CD4-positive, alpha-beta T cell (primary cell): ENCODE results near the gene INPP5D. TPM values are rescaled to one million over a fixed set of nuclear protein-coding genes. Genes with fewer than 3 reads are reported as not detected.
"Not testable (repeated sequence)": the region's sequence is repeated elsewhere in the genome, so short reads cannot be mapped to it uniquely, and the experiment has no call there.

Source experiments
- ATAC-seq: fragments of 200-7000 bp; cut with Tn5 transposase; one replicate; pipeline ENCODE4 v1.10.0; 2022; ENCODE audit warnings: mild to moderate bottlenecking; ENCODE audit not compliant: poor library complexity
- CTCF ChIA-PET: fragments of 350-600 bp; sonication (Branson Sonifier 250); formaldehyde crosslinking; loops from one replicate; lab custom pipeline; 2021; ENCODE audit warnings: antibody characterized with exemption, inconsistent platforms; lab: Charles Lee
- POLR2A ChIA-PET: fragments of 350-600 bp; sonication (Branson Sonifier 250); formaldehyde crosslinking; loops from one replicate; lab custom pipeline; 2021; ENCODE audit warnings: antibody characterized with exemption, inconsistent platforms; lab: Charles Lee
- DNase-seq, 14 experiments: peaks; one replicate each; pipeline ENCODE4 v3.0.0-alpha.2; 2013 to 2020; ENCODE audit warnings: mixed read lengths in 2 of 14
- H3K27ac ChIP-seq, 2 donors: one replicate each; pipeline versions ENCODE4 v1.5.1 to v1.7.0; 2013; ENCODE audit warnings: low read length in 2 of 2, low read depth in 1 of 2, mild to moderate bottlenecking in 1 of 2
- H3K27me3 ChIP-seq, 2 experiments: 1 replicate in 1 of 2; 2 replicates in 1 of 2; pipeline versions ENCODE4 v1.6.1 to v1.7.0; 2013; ENCODE audit warnings: low read length in 2 of 2, control low read depth in 1 of 2, mild to moderate bottlenecking in 1 of 2, moderate library complexity in 1 of 2; ENCODE audit not compliant: insufficient read depth in 2 of 2, control insufficient read depth in 1 of 2
- H3K36me3 ChIP-seq: one replicate; pipeline ENCODE4 v1.6.1; 2013; ENCODE audit warnings: low read length, control low read depth; ENCODE audit not compliant: insufficient read depth
- H3K4me1 ChIP-seq: one replicate; pipeline ENCODE4 v1.6.1; 2013; ENCODE audit warnings: low read length, control low read depth; ENCODE audit not compliant: insufficient read depth
- H3K4me3 ChIP-seq: one replicate; pipeline ENCODE4 v1.5.1; 2013; ENCODE audit warnings: mild to moderate bottlenecking, low read length, moderate library complexity
- H3K9me3 ChIP-seq, 2 experiments: 1 replicate in 1 of 2; 2 replicates in 1 of 2; pipeline versions ENCODE4 v1.6.1 to v1.7.0; 2013; ENCODE audit warnings: low read length in 2 of 2, mild to moderate bottlenecking in 2 of 2, control low read depth in 1 of 2, moderate library complexity in 1 of 2; ENCODE audit not compliant: control insufficient read depth in 1 of 2, insufficient read depth in 1 of 2
- H3K27ac Mint-ChIP-seq: one replicate; pipeline ENCODE4 v1.8.0; 2020; ENCODE audit warnings: mixed read lengths
- H3K27me3 Mint-ChIP-seq: one replicate; pipeline ENCODE4 v1.8.0; 2021; ENCODE audit warnings: mixed read lengths
- H3K36me3 Mint-ChIP-seq: one replicate; pipeline ENCODE4 v1.8.0; 2021; ENCODE audit warnings: low read depth, mixed read lengths
- H3K4me1 Mint-ChIP-seq: one replicate; pipeline ENCODE4 v1.8.0; 2021; ENCODE audit warnings: low read depth, mixed read lengths
- H3K4me3 Mint-ChIP-seq: one replicate; pipeline ENCODE4 v1.8.0; 2020; ENCODE audit warnings: mild to moderate bottlenecking, mixed read lengths
- H3K9me3 Mint-ChIP-seq: one replicate; pipeline ENCODE4 v1.8.0; 2020; ENCODE audit warnings: mixed read lengths
- intact Hi-C, 2 experiments: fragments of 100-400 bp; cut with DNase I in 1 of 2; cut with micrococcal nuclease in 1 of 2; formaldehyde crosslinking; loops; one replicate each; pipeline versions ENCODE4 v1.15.1 to v1.9.0; 2023 to 2025; cut with DNase I, micrococcal nuclease
- total RNA-seq, 174 experiments: library from RNA in 2 of 174; stranded (reverse) in 2 of 174; gene quantifications; one replicate each; pipeline ENCODE4 v1.2.3 and lab custom pipeline; 2021 to 2026
- TF ChIP-seq, protein P1 (sequence below): fragments of 200-600 bp; IDR thresholded peaks from one replicate; pipeline ENCODE4 v1.8.0; 2022; ENCODE audit warnings: antibody characterized with exemption, mild to moderate bottlenecking

Gene INPP5D
- total RNA-seq, 2 experiments from 2014 or later = 141 to 154 TPM

- Mint-ChIP-seq H3K36me3 (no peaks in the 10 kb centered on the region), H3K27ac (no peak overlapping the region), H3K4me1 (peaks cover 7% of the 10 kb centered on the region), H3K9me3 (no peaks in the 10 kb centered on the region), H3K4me3 (no peak overlapping the region), H3K27me3 (no peaks in the 10 kb centered on the region)
- Histone ChIP-seq H3K4me1 (peaks cover 7% of the 10 kb centered on the region), H3K27me3 (no peaks in the 10 kb centered on the region), H3K27ac (no peak overlapping the region), H3K36me3 (no peaks in the 10 kb centered on the region), H3K4me3 (no peak overlapping the region), H3K9me3 (no peaks in the 10 kb centered on the region)
- ChIA-PET CTCF (interaction anchor here (1.2 to 1.3 kb wide), 2 partner anchors 12 to 93 kb away, joined by 3 to 4 read pairs; no protein-coding TSS in a partner anchor), POLR2A (no interaction called here)
- peak; percentile 63 for ATAC-seq
- peak in 4 of 14 experiments; percentile 28 to 48 (median 38) for DNase-seq
- intact Hi-C loops = no loop called here
- TF ChIP-seq, protein P1, sequence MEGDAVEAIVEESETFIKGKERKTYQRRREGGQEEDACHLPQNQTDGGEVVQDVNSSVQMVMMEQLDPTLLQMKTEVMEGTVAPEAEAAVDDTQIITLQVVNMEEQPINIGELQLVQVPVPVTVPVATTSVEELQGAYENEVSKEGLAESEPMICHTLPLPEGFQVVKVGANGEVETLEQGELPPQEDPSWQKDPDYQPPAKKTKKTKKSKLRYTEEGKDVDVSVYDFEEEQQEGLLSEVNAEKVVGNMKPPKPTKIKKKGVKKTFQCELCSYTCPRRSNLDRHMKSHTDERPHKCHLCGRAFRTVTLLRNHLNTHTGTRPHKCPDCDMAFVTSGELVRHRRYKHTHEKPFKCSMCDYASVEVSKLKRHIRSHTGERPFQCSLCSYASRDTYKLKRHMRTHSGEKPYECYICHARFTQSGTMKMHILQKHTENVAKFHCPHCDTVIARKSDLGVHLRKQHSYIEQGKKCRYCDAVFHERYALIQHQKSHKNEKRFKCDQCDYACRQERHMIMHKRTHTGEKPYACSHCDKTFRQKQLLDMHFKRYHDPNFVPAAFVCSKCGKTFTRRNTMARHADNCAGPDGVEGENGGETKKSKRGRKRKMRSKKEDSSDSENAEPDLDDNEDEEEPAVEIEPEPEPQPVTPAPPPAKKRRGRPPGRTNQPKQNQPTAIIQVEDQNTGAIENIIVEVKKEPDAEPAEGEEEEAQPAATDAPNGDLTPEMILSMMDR = no peak
Observed at GRCh38 chr2:233049194-233049761, 10.9 kb upstream of the INPP5D start.

DNA sequence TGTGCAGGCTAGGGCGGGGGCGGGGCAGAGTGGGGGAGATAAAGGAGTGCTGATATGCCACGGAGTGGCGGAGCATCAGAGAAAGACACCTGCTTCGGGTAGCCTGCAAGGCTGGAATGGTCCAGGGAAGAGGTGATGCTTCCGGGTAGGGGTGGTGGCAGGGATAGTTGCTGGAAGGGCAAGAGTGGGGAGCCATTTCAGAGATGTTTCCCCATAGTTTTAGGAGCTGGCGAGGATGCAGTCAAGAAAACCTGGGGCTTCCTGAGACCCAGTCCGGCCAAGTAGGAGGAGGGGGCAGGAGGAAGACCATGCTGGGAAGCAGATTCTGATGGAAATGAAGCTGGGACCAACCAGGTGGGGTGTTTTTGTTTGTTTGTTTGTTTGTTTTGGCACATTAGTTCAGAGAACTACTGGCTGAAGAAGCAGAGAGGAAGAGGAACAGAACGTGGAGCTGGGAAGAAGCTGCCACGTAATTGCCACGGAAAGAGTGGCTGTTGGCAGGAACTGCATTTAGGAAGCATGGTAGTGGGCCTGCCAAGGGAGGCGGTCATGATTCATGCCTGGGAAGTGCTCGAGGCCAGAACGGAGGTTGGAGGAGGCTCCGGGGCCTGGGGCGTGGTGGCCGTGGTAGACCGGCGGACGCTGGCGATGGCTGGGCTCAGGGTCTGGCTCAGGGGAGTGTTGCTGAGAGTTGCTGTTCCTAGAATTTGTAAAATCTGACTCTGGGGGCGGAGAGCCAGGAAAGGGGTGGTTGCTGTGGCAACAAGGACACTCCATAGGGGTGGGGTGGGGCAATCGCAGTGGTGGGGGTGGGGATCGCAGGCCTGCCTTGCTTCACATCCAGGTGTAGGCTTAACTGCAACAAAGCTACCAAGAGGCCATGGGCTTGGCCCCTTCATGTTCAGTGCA, 8.6 kb upstream of the INPP5D start:
- H3K9me3 Mint-ChIP-seq = no peaks in the 10 kb centered on the region
- Histone ChIP-seq H3K27ac (no peak overlapping the region), H3K4me1 (peaks cover 11% of the 10 kb centered on the region), H3K9me3 (no peaks in the 10 kb centered on the region), H3K4me3 (no peak overlapping the region), H3K27me3 (no peaks in the 10 kb centered on the region), H3K36me3 (no peaks in the 10 kb centered on the region)
- H3K4me3 Mint-ChIP-seq = no peak overlapping the region
- H3K4me1 Mint-ChIP-seq = peaks cover 10% of the 10 kb centered on the region
- DNase-seq (no peak), ATAC-seq (no peak)
- ChIA-PET POLR2A (no interaction called here), CTCF (no interaction called here)
- H3K27ac Mint-ChIP-seq = no peak overlapping the region
- H3K27me3 Mint-ChIP-seq = no peaks in the 10 kb centered on the region
- H3K36me3 Mint-ChIP-seq = no peaks in the 10 kb centered on the region
- TF ChIP-seq, protein P1 = no peak
- intact Hi-C loops = loop anchor here in 1 of 2 experiments (2.0 to 10.0 kb wide), 4 partner anchors 36 to 445 kb away; no protein-coding TSS in a partner anchor

GRCh38 chr2:233052517-233052916, 7.6 kb upstream of the INPP5D start:
- intact Hi-C loops = loop anchor here in 1 of 2 experiments (5.0 to 10.0 kb wide), 3 partner anchors 35 to 295 kb away; no protein-coding TSS in a partner anchor

More at GRCh38 chr2:233052517-233052916, 7.6 kb upstream of the INPP5D start:
- H3K4me3 ChIP-seq, H3K4me3 Mint-ChIP-seq, H3K4me1 Mint-ChIP-seq, ATAC-seq, H3K27me3 Mint-ChIP-seq, H3K36me3 ChIP-seq, H3K27ac ChIP-seq, POLR2A ChIA-PET, H3K27ac Mint-ChIP-seq, H3K27me3 ChIP-seq, CTCF ChIA-PET, DNase-seq, H3K9me3 ChIP-seq, H3K9me3 Mint-ChIP-seq, H3K36me3 Mint-ChIP-seq: not testable (repeated sequence)
- peaks cover 16% of the 10 kb centered on the region for H3K4me1 ChIP-seq
